Spleen (tissue), 7 donors: ENCODE measurements around the gene MAN1A2.

ENCODE experiments used
- CTCF ChIP-seq, 11 experiments: fragments of 200-600 bp in 7 of 11; fragments of 450-650 bp in 4 of 11; sonication (generic) in 4 of 11; IDR thresholded peaks in 8 of 11; conservative IDR thresholded peaks in 3 of 11; 1 replicate in 7 of 11; 2 replicates in 4 of 11; pipeline versions ENCODE4 v1.4.0 to v1.8.0; 2016 to 2021; ENCODE audit warnings: antibody characterized with exemption in 11 of 11, inconsistent platforms in 4 of 11, mild to moderate bottlenecking in 1 of 11
- POLR2A ChIP-seq, 3 donors: fragments of 450-650 bp; IDR thresholded peaks; one replicate each; pipeline ENCODE4 v1.5.1; 2017; ENCODE audit warnings: antibody characterized with exemption in 3 of 3, mild to moderate bottlenecking in 1 of 3
- donor health status: DM: no; HTN: no; CAD: no; lungs with moderate emphysema.
- donor health status: DM: no; HTN: no; CAD: no.
- donor health status: DM: no; HTN: no; CAD: no.

GRCh38 chr1:117405042-117405441 lies 37.8 kb downstream of the MAN1A2 start:
- TF ChIP-seq CTCF (IDR thresholded peaks at IDR 0.05 in 8 of 11, conservative IDR thresholded peaks at IDR 0.05 in 3 of 11): no peak
- no peak for TF ChIP-seq POLR2A (IDR thresholded peaks at IDR 0.05)
